SK-N-SH (cell line): ENCODE results near the gene NOD2. TPM values are rescaled to one million over a fixed set of nuclear protein-coding genes. Genes with fewer than 3 reads are reported as not detected.

Experiments used
- CTCF ChIA-PET: fragments of 300-600, 350-600 bp; formaldehyde crosslinking; extraction: SDS; loops from one replicate; lab custom pipeline; 2021; lab: Yijun Ruan, JAX
- POLR2A ChIA-PET: fragments of 350-600 bp; sonication (Branson Sonifier 250); formaldehyde crosslinking; extraction: SDS; loops from one replicate; lab custom pipeline; 2020; ENCODE audit warnings: antibody characterized with exemption, inconsistent platforms; lab: Yijun Ruan, JAX
- DNase-seq: peaks from one replicate; pipeline ENCODE4 v3.0.0; 2012
- H2AFZ ChIP-seq: fragments of 200-600 bp; sonication (generic); 2 replicates; pipeline ENCODE4 v1.8.1; 2016; ENCODE audit warnings: antibody characterized with exemption, mild to moderate bottlenecking, low read depth
- H3F3A ChIP-seq: fragments of 200-600 bp; sonication (generic); replicated peaks from 2 replicates; pipeline ENCODE3; 2016; ENCODE audit warnings: antibody characterized with exemption, mild to moderate bottlenecking; ENCODE audit not compliant: insufficient read depth
- H3K27ac ChIP-seq, 2 experiments: fragments of 200-500 bp in 1 of 2; fragments of 200-600 bp in 1 of 2; sonication (Bioruptor generic) in 1 of 2; sonication (generic), shearing (Covaris generic) in 1 of 2; 2 replicates each; pipeline versions ENCODE4 v1.5.1 to v1.6.1; 2014 to 2016; ENCODE audit warnings: low read depth in 2 of 2, inconsistent platforms in 1 of 2, low read length in 1 of 2, mild to moderate bottlenecking in 1 of 2, mixed read lengths in 1 of 2
- H3K27me3 ChIP-seq: fragments of 200-600 bp; sonication (generic), shearing (Covaris generic); 2 replicates; pipeline ENCODE4 v1.6.1; 2016; ENCODE audit warnings: mixed run types; ENCODE audit not compliant: insufficient read depth
- H3K36me3 ChIP-seq, 2 experiments: fragments of 200-500 bp in 1 of 2; fragments of 200-600 bp in 1 of 2; sonication (Bioruptor generic) in 1 of 2; sonication (generic) in 1 of 2; replicated peaks in 1 of 2; 2 replicates each; pipeline versions ENCODE3 to v1.5.1; 2014 to 2016; ENCODE audit warnings: low read length in 1 of 2, mild to moderate bottlenecking in 1 of 2; ENCODE audit not compliant: insufficient read depth in 2 of 2, control insufficient read depth in 1 of 2
- H3K4me1 ChIP-seq, 2 experiments: fragments of 200-500 bp in 1 of 2; fragments of 200-600 bp in 1 of 2; sonication (Bioruptor generic) in 1 of 2; sonication (generic), shearing (Covaris generic) in 1 of 2; 2 replicates each; pipeline versions ENCODE4 v1.5.1 to v1.6.1; 2014 to 2016; ENCODE audit warnings: low read depth in 1 of 2, low read length in 1 of 2, mixed run types in 1 of 2; ENCODE audit not compliant: insufficient read depth in 2 of 2, control insufficient read depth in 1 of 2
- H3K4me2 ChIP-seq: fragments of 200-600 bp; sonication (generic), shearing (Covaris generic); 2 replicates; pipeline ENCODE4 v1.6.1; 2017; ENCODE audit warnings: mixed run types
- H3K4me3 ChIP-seq, 2 experiments: fragments of 200-500 bp in 1 of 2; fragments of 200-600 bp in 1 of 2; sonication (Bioruptor generic) in 1 of 2; sonication (generic), shearing (Covaris generic) in 1 of 2; 2 replicates each; pipeline versions ENCODE4 v1.5.1 to v1.8.1; 2014 to 2016; ENCODE audit warnings: low read depth in 2 of 2, inconsistent platforms in 1 of 2, low read length in 1 of 2, mild to moderate bottlenecking in 1 of 2, mixed read lengths in 1 of 2, moderate library complexity in 1 of 2
- H3K79me2 ChIP-seq: fragments of 200-600 bp; sonication (generic); 2 replicates; pipeline ENCODE4 v1.8.1; 2017; ENCODE audit warnings: mild to moderate bottlenecking; ENCODE audit not compliant: insufficient read depth
- H3K9ac ChIP-seq: fragments of 200-600 bp; sonication (generic); 2 replicates; pipeline ENCODE4 v1.6.1; 2017; ENCODE audit warnings: mixed run types
- H3K9me2 ChIP-seq: fragments of 200-600 bp; sonication (generic); 2 replicates; pipeline ENCODE4 v1.6.1; 2017; ENCODE audit warnings: mixed run types
- H3K9me3 ChIP-seq: fragments of 200-600 bp; sonication (generic); 2 replicates; pipeline ENCODE4 v1.6.1; 2017; ENCODE audit warnings: mixed run types, mild to moderate bottlenecking, moderate library complexity
- H4K20me1 ChIP-seq: fragments of 200-600 bp; sonication (generic); 2 replicates; pipeline ENCODE4 v1.6.1; 2017; ENCODE audit warnings: mild to moderate bottlenecking, mixed run types; ENCODE audit not compliant: insufficient read depth
- ELF1 ChIP-seq: IDR thresholded peaks from 2 replicates; pipeline ENCODE4 v1.4.0; 2012
- FOXJ3 ChIP-seq: sonication (generic); formaldehyde crosslinking; IDR thresholded peaks from 2 replicates; pipeline ENCODE4 v1.5.1; 2020; ENCODE audit warnings: mild to moderate bottlenecking, missing genetic modification reagents
- GABPA ChIP-seq: IDR thresholded peaks from 2 replicates; pipeline ENCODE4 v1.4.0; 2012; ENCODE audit warnings: low read depth, mild to moderate bottlenecking
- IRF3 ChIP-seq: fragments of 150-350 bp; IDR thresholded peaks from 2 replicates; pipeline ENCODE4 v1.6.1; 2016; ENCODE audit warnings: mild to moderate bottlenecking, low read depth, low read length
- JUND ChIP-seq: IDR thresholded peaks from 2 replicates; pipeline ENCODE4 v1.4.0; 2012
- POLR2AphosphoS5 ChIP-seq: IDR thresholded peaks from 2 replicates; pipeline ENCODE4 v1.6.1; 2012; ENCODE audit warnings: low read depth, low read length
- RFX5 ChIP-seq: IDR thresholded peaks from 2 replicates; pipeline ENCODE4 v1.6.1; 2012; ENCODE audit warnings: mild to moderate bottlenecking, improper control_type of control experiment, low read length
- SIN3A ChIP-seq: IDR thresholded peaks from 2 replicates; pipeline ENCODE4 v1.6.1; 2012; ENCODE audit warnings: low read depth, mild to moderate bottlenecking, low read length, moderate library complexity, borderline replicate concordance
- SMC3 ChIP-seq: IDR thresholded peaks from 2 replicates; pipeline ENCODE4 v1.6.1; 2012; ENCODE audit warnings: low read depth, low read length, improper control_type of control experiment
- TAF1 ChIP-seq: IDR thresholded peaks from 2 replicates; pipeline ENCODE4 v1.6.1; 2012; ENCODE audit warnings: low read depth, mild to moderate bottlenecking, low read length, moderate library complexity, borderline replicate concordance
- TCF12 ChIP-seq: IDR thresholded peaks from 2 replicates; pipeline ENCODE4 v1.4.0; 2012
- TEAD4 ChIP-seq: IDR thresholded peaks from 2 replicates; pipeline ENCODE4 v1.4.0; 2012; ENCODE audit warnings: mild to moderate bottlenecking, borderline replicate concordance; ENCODE audit not compliant: insufficient read depth
- USF1 ChIP-seq: IDR thresholded peaks from 2 replicates; pipeline ENCODE4 v1.4.0; 2012; ENCODE audit warnings: low read depth, borderline replicate concordance
- WGBS: methylation state at CpG from one replicate; pipeline ENCODE4 v1.1.6; 2017; ENCODE audit warnings: low lambda C conversion rate; 5-methylcytosine and 5-hydroxymethylcytosine counted together
- polyA plus RNA-seq, 3 experiments: library from polyadenylated mRNA; depleted of rRNA; stranded (reverse); fragments of >200 nt; gene quantifications; 2 replicates each; pipeline ENCODE4 v1.2.3, GENCODE V29; 2012
- TF ChIP-seq, protein P1 (sequence below): IDR thresholded peaks from 2 replicates; pipeline ENCODE4 v1.4.0; 2012; ENCODE audit warnings: low read depth, borderline replicate concordance

NOD2 gene
- polyA plus RNA-seq, 1 of the 3 experiments (the other 2 are of a cell fraction), result not detected

- Histone ChIP-seq H3K4me1 (no peaks in the 10 kb centered on the region), H3K27ac (no peak overlapping the region), H3K9me2 (no peaks in the 10 kb centered on the region), H3K4me3 (no peak overlapping the region), H3K27me3 (no peaks in the 10 kb centered on the region), H3F3A (peaks cover 4% of the 10 kb centered on the region), H4K20me1 (no peaks in the 10 kb centered on the region), H2AFZ (no peak overlapping the region), H3K4me2 (no peak overlapping the region), H3K9ac (no peak overlapping the region), H3K9me3 (no peaks in the 10 kb centered on the region), H3K36me3 (peaks cover 21 to 28% of the 10 kb centered on the region in 2 experiments), H3K79me2 (peaks cover 10% of the 10 kb centered on the region; the same call in 1 of the 2 replicates)
- no peak for DNase-seq
- WGBS, result 96% methylated on average over 1 of the region's 1 CpG
- ChIA-PET CTCF (interaction anchor here (1.7 kb wide), 1 partner anchor 29 kb away, joined by 6 read pairs; no protein-coding TSS in a partner anchor), POLR2A (no interaction called here)
- TF ChIP-seq TEAD4 (no peak), USF1 (no peak), POLR2AphosphoS5 (no peak), RFX5 (no peak), FOXJ3 (CRISPR knock-in tag) (no peak), SMC3 (no peak), SIN3A (no peak), TCF12 (no peak), IRF3 (no peak), ELF1 (no peak), TAF1 (no peak)
- TF ChIP-seq, protein P1, sequence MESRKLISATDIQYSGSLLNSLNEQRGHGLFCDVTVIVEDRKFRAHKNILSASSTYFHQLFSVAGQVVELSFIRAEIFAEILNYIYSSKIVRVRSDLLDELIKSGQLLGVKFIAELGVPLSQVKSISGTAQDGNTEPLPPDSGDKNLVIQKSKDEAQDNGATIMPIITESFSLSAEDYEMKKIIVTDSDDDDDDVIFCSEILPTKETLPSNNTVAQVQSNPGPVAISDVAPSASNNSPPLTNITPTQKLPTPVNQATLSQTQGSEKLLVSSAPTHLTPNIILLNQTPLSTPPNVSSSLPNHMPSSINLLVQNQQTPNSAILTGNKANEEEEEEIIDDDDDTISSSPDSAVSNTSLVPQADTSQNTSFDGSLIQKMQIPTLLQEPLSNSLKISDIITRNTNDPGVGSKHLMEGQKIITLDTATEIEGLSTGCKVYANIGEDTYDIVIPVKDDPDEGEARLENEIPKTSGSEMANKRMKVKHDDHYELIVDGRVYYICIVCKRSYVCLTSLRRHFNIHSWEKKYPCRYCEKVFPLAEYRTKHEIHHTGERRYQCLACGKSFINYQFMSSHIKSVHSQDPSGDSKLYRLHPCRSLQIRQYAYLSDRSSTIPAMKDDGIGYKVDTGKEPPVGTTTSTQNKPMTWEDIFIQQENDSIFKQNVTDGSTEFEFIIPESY, result no peak
These were observed 82.6 kb downstream of the NOD2 start for GRCh38 chr16:50776037-50776436.

- H3K27ac ChIP-seq, result no peak overlapping the region
These were observed 85.1 kb downstream of the NOD2 start for GRCh38 chr16:50778284-50779163.

More at GRCh38 chr16:50778284-50779163, 85.1 kb downstream of the NOD2 start:
- Histone ChIP-seq H3K36me3 (peaks cover 31 to 39% of the 10 kb centered on the region in 2 experiments), H3K4me1 (no peaks in the 10 kb centered on the region), H3K4me3 (no peak overlapping the region), H3K79me2 (peaks cover 4% of the 10 kb centered on the region; the same call in 1 of the 2 replicates), H3K9me2 (no peaks in the 10 kb centered on the region), H3K4me2 (no peak overlapping the region), H3K9me3 (no peaks in the 10 kb centered on the region), H2AFZ (no peak overlapping the region), H3K27me3 (no peaks in the 10 kb centered on the region), H3K9ac (no peak overlapping the region), H3F3A (no peaks in the 10 kb centered on the region), H4K20me1 (no peaks in the 10 kb centered on the region)
- TF ChIP-seq JUND, result no peak
- TF ChIP-seq GABPA, result no peak
- CTCF ChIA-PET, result interaction anchor here (1.5 kb wide), 1 partner anchor 28 kb away, joined by 3 read pairs; no protein-coding TSS in a partner anchor
- WGBS, result 94% methylated on average over 1 of the region's 1 CpG
- DNase-seq, result no peak
- POLR2A ChIA-PET, result no interaction called here
